OCI-LY7 (cell line): ENCODE data around the gene JAZF1. TPM values are rescaled to one million over a fixed set of nuclear protein-coding genes. Genes with fewer than 3 reads are reported as not detected.
A peak's percentile ranks its signal among the peaks of the same experiment; 100 is the strongest.

Source experiments
- BruUV-seq: library from RNA; stranded (reverse); fragments of 400-500 nt; replicated peaks from 2 replicates; lab custom pipeline; 2021; lab: Mats Ljungman, UMichigan
- CTCF ChIA-PET: fragments of 300-600 bp; sonication (Branson Sonifier 250); formaldehyde crosslinking; loops from one replicate; lab custom pipeline; 2022; ENCODE audit warnings: antibody characterized with exemption; ENCODE audit not compliant: unreplicated experiment; lab: Charles Lee
- POLR2A ChIA-PET: fragments of 300-600 bp; sonication (Branson Sonifier 250); formaldehyde crosslinking; loops from one replicate; lab custom pipeline; 2022; ENCODE audit warnings: antibody characterized with exemption; lab: Charles Lee
- DNase-seq: peaks from one replicate; pipeline ENCODE4 v3.0.0-alpha.2; 2015; ENCODE audit warnings: low spot score
- H2AFZ ChIP-seq: fragments of 200-600 bp; sonication (generic), shearing (Covaris generic); 2 replicates; pipeline ENCODE4 v1.6.1; 2014; ENCODE audit warnings: mild to moderate bottlenecking, antibody characterized with exemption, low read length, moderate library complexity
- H3K27ac ChIP-seq: fragments of 200-600 bp; sonication (generic); 2 replicates; pipeline ENCODE4 v1.5.1; 2014; ENCODE audit warnings: mixed run types, low read depth, mild to moderate bottlenecking, moderate library complexity, low read length, inconsistent platforms; ENCODE audit not compliant: poor library complexity, severe bottlenecking
- H3K36me3 ChIP-seq: fragments of 200-600 bp; sonication (generic); 2 replicates; pipeline ENCODE4 v1.6.1; 2014; ENCODE audit warnings: mild to moderate bottlenecking, antibody characterized with exemption, low read length, moderate library complexity, mixed read lengths; ENCODE audit not compliant: insufficient read depth
- H3K4me1 ChIP-seq: fragments of 200-600 bp; sonication (generic); 2 replicates; pipeline ENCODE4 v1.5.1; 2014; ENCODE audit warnings: mild to moderate bottlenecking, low read length; ENCODE audit not compliant: insufficient read depth, poor library complexity, severe bottlenecking
- H3K4me2 ChIP-seq: fragments of 200-600 bp; sonication (generic); 2 replicates; pipeline ENCODE4 v1.6.1; 2014; ENCODE audit warnings: mild to moderate bottlenecking, low read length
- H3K4me3 ChIP-seq: fragments of 200-600 bp; sonication (generic); 2 replicates; pipeline ENCODE4 v1.5.1; 2014; ENCODE audit warnings: mild to moderate bottlenecking, low read depth, low read length; ENCODE audit not compliant: poor library complexity, severe bottlenecking
- H3K79me2 ChIP-seq: fragments of 200-600 bp; sonication (generic); 2 replicates; pipeline ENCODE4 v1.6.1; 2016; ENCODE audit warnings: low read depth, mild to moderate bottlenecking, low read length, moderate library complexity, mixed read lengths; ENCODE audit not compliant: insufficient read depth
- H3K9me2 ChIP-seq: fragments of 200-600 bp; sonication (generic); 2 replicates; pipeline ENCODE4 v1.6.1; 2016; ENCODE audit warnings: mild to moderate bottlenecking, low read length, mixed read lengths; ENCODE audit not compliant: insufficient read depth
- H3K9me3 ChIP-seq: fragments of 200-600 bp; sonication (generic); 2 replicates; pipeline ENCODE4 v1.6.1; 2014; ENCODE audit warnings: mild to moderate bottlenecking, mixed run types, low read length, mixed read lengths
- H4K20me1 ChIP-seq: fragments of 200-600 bp; sonication (generic); 2 replicates; pipeline ENCODE4 v1.6.1; 2014; ENCODE audit warnings: mild to moderate bottlenecking, antibody characterized with exemption, low read length, moderate library complexity, mixed read lengths; ENCODE audit not compliant: insufficient read depth
- CTCF ChIP-seq: fragments of 200-600 bp; sonication (generic); conservative IDR thresholded peaks from 2 replicates; pipeline ENCODE4 v1.5.1; 2014; ENCODE audit warnings: mild to moderate bottlenecking, antibody characterized with exemption, low read length, moderate library complexity, mixed read lengths
- EZH2phosphoT487 ChIP-seq: fragments of 200-600 bp; sonication (generic); IDR thresholded peaks from 2 replicates; pipeline ENCODE4 v1.6.1; 2018; ENCODE audit warnings: low read depth, borderline replicate concordance, mild to moderate bottlenecking, mixed run types, antibody characterized with exemption, low read length, moderate library complexity, mixed read lengths
- intact Hi-C: fragments of 100-400 bp; cut with micrococcal nuclease; formaldehyde crosslinking; loops from one replicate; pipeline ENCODE4 v1.10.0; 2022; ENCODE audit not compliant: unreplicated experiment
- total RNA-seq, 2 experiments: library from RNA; depleted of rRNA in 1 of 2; stranded (reverse); fragments of >200 nt in 1 of 2; shearing (Covaris generic) in 1 of 2; gene quantifications; 2 replicates each; pipeline ENCODE4 v1.2.3, GENCODE V29; 2014 to 2022

JAZF1 gene
- total RNA-seq, 2 experiments from 2014 or later = 6.3 to 25.0 TPM

GRCh38 chr7:28062197-28062991 lies 118.2 kb downstream of the JAZF1 start:
- H3K79me2 ChIP-seq = no peaks in the 10 kb centered on the region
- no peaks in the 10 kb centered on the region for H3K4me1 ChIP-seq
- H3K4me2 ChIP-seq = no peak overlapping the region
- H3K9me2 ChIP-seq = no peaks in the 10 kb centered on the region
- DNase-seq = peak; percentile 67
- ChIA-PET CTCF (interaction anchor here (0.5 to 1.1 kb wide), 11 partner anchors 8 to 136 kb away, joined by 3 to 9 read pairs (median 3); no protein-coding TSS in a partner anchor), POLR2A (interaction anchor here (0.6 to 2.1 kb wide), 7 partner anchors 10 to 1782 kb away, joined by 3 to 6 read pairs (median 4); no protein-coding TSS in a partner anchor)
- TF ChIP-seq EZH2phosphoT487 (no peak), CTCF (peak; percentile 91)
- no peak overlapping the region for H3K4me3 ChIP-seq
- H3K9me3 ChIP-seq = no peaks in the 10 kb centered on the region
- intact Hi-C loops = no loop called here
- H3K36me3 ChIP-seq = no peaks in the 10 kb centered on the region
- H4K20me1 ChIP-seq = peaks cover 3% of the 10 kb centered on the region; the same call in 1 of the 2 replicates
- H2AFZ ChIP-seq = no peak overlapping the region
- no peak overlapping the region for H3K27ac ChIP-seq
- no TSS peak for BruUV-seq

GRCh38 chr7:28061824-28062196 lies 118.8 kb downstream of the JAZF1 start:
- 0 out of 2 replicates have a peak, but pooled peaks cover 3% of the 10 kb centered on the region for H4K20me1 ChIP-seq
- ChIA-PET POLR2A (interaction anchor here (0.6 to 2.1 kb wide), 6 partner anchors 9 to 1615 kb away, joined by 3 to 6 read pairs (median 4); no protein-coding TSS in a partner anchor), CTCF (interaction anchor here (0.5 to 1.1 kb wide), 11 partner anchors 9 to 135 kb away, joined by 3 to 9 read pairs (median 3); no protein-coding TSS in a partner anchor)
- no TSS peak for BruUV-seq
- no peaks in the 10 kb centered on the region for H3K9me3 ChIP-seq
- H3K36me3 ChIP-seq = no peaks in the 10 kb centered on the region
- no peak overlapping the region for H3K4me2 ChIP-seq
- H3K9me2 ChIP-seq = no peaks in the 10 kb centered on the region
- no peak overlapping the region for H3K4me3 ChIP-seq
- intact Hi-C loops = no loop called here
- H2AFZ ChIP-seq = no peak overlapping the region
- H3K4me1 ChIP-seq = no peaks in the 10 kb centered on the region
- TF ChIP-seq EZH2phosphoT487 (no peak), CTCF (no peak)
- no peaks in the 10 kb centered on the region for H3K79me2 ChIP-seq
- no peak overlapping the region for H3K27ac ChIP-seq
- no peak for DNase-seq
